IPS-20b (cell line): Measurements from ENCODE around the gene ARHGAP15.

Experiments
- H3K27ac ChIP-seq: one replicate; pipeline ENCODE4 v1.5.1; 2013; ENCODE audit warnings: low read length
- H3K27me3 ChIP-seq: 2 replicates; pipeline ENCODE4 v1.6.1; 2013; ENCODE audit warnings: mild to moderate bottlenecking, low read length, inconsistent platforms; ENCODE audit not compliant: insufficient read depth
- H3K36me3 ChIP-seq: 2 replicates; pipeline ENCODE4 v1.6.1; 2013; ENCODE audit warnings: low read depth, mild to moderate bottlenecking, inconsistent platforms, low read length, moderate library complexity; ENCODE audit not compliant: insufficient read depth
- H3K4me1 ChIP-seq: 2 replicates; pipeline ENCODE4 v1.6.1; 2013; ENCODE audit warnings: mild to moderate bottlenecking, control low read depth, inconsistent platforms, low read length, moderate library complexity; ENCODE audit not compliant: insufficient read depth
- H3K4me3 ChIP-seq: 2 replicates; pipeline ENCODE4 v1.5.1; 2013; ENCODE audit warnings: mild to moderate bottlenecking, low read length, inconsistent platforms
- H3K9ac ChIP-seq: 2 replicates; pipeline ENCODE4 v1.6.1; 2013; ENCODE audit warnings: low read depth, mild to moderate bottlenecking, inconsistent platforms, low read length, moderate library complexity
- H3K9me3 ChIP-seq: 2 replicates; pipeline ENCODE4 v1.6.1; 2013; ENCODE audit warnings: mild to moderate bottlenecking, low read depth, low read length, inconsistent platforms; ENCODE audit not compliant: insufficient read depth

Gene ARHGAP15

DNA sequence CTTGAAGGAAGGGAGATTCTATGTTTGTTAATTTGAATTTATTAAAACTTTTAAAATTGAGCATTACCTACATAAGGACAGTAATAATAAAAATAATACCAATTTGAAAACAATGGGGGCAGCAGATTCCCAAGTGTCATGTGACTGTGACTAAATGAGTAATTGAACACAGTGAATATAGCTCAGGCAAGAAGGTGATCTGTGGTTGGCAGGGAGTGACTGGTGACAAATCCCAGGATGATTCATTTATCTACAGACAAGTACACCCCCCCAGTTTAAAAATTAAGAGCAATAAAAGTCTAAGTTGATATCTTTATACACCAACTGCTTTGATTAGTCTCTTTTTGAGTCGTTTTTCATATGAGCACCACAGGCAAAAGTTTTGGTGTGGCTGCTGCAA, 299.5 kb downstream of the ARHGAP15 start:
- Histone ChIP-seq H3K27ac (no peak overlapping the region), H3K4me1 (no peaks in the 10 kb centered on the region), H3K36me3 (no peaks in the 10 kb centered on the region), H3K4me3 (no peak overlapping the region), H3K9ac (no peak overlapping the region), H3K27me3 (no peaks in the 10 kb centered on the region), H3K9me3 (no peaks in the 10 kb centered on the region)

- Histone ChIP-seq H3K9me3 (no peaks in the 10 kb centered on the region), H3K27me3 (no peaks in the 10 kb centered on the region), H3K4me1 (no peaks in the 10 kb centered on the region), H3K36me3 (no peaks in the 10 kb centered on the region), H3K4me3 (no peak overlapping the region), H3K27ac (no peak overlapping the region), H3K9ac (no peak overlapping the region)
Observed at GRCh38 chr2:143429932-143430679, 300.9 kb downstream of the ARHGAP15 start.

DNA sequence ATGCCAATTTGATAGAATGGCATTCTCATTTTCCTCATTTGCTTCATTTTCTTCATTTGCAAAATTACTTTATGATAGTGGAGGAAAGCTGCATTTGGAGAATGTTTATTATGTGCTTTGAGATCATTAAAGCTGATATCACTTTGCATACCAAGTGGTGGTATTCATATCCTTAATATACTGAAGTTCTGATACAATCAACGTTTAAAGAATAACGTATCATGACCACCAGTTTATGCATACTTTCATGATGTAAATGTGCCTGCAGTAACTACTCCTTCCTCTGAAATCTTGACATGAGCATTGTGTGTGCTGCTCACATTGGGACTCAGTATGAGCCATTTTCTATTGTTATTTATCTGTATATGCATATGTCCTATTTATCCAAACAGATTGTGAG, 302.1 kb downstream of the ARHGAP15 start:
- no peak overlapping the region for H3K27ac ChIP-seq
- no peaks in the 10 kb centered on the region for H3K27me3 ChIP-seq
- no peaks in the 10 kb centered on the region for H3K4me1 ChIP-seq
- H3K9me3 ChIP-seq = no peaks in the 10 kb centered on the region
- H3K4me3 ChIP-seq = no peak overlapping the region
- H3K36me3 ChIP-seq = no peaks in the 10 kb centered on the region
- no peak overlapping the region for H3K9ac ChIP-seq

GRCh38 chr2:143433251-143433650, 304.0 kb downstream of the ARHGAP15 start:
- H3K27ac ChIP-seq = no peak overlapping the region
- H3K9me3 ChIP-seq = no peaks in the 10 kb centered on the region
- no peaks in the 10 kb centered on the region for H3K27me3 ChIP-seq
- no peaks in the 10 kb centered on the region for H3K4me1 ChIP-seq
- no peak overlapping the region for H3K4me3 ChIP-seq
- H3K9ac ChIP-seq = no peak overlapping the region
- H3K36me3 ChIP-seq = no peaks in the 10 kb centered on the region

DNA sequence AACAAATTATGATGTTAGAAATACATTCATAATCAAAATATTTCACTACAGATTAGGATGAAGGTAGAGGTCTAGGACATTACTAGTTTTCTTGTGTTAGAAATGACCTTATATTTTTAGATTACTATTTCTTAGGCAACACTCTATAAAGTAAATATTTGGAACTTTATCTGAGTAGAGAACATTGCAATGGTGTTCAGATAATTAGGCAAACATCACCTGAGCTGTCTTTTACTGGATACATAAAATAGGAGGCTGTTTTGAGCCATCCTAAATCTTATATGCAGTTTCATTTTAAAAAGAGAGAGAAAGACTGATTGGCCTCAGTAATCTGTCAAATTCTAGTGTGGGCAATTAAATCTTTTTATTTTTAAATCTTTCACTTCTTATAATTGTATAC, 304.6 kb downstream of the ARHGAP15 start:
- Histone ChIP-seq H3K4me3 (no peak overlapping the region), H3K9ac (no peak overlapping the region), H3K27me3 (no peaks in the 10 kb centered on the region), H3K27ac (no peak overlapping the region), H3K4me1 (no peaks in the 10 kb centered on the region), H3K9me3 (no peaks in the 10 kb centered on the region), H3K36me3 (no peaks in the 10 kb centered on the region)

DNA sequence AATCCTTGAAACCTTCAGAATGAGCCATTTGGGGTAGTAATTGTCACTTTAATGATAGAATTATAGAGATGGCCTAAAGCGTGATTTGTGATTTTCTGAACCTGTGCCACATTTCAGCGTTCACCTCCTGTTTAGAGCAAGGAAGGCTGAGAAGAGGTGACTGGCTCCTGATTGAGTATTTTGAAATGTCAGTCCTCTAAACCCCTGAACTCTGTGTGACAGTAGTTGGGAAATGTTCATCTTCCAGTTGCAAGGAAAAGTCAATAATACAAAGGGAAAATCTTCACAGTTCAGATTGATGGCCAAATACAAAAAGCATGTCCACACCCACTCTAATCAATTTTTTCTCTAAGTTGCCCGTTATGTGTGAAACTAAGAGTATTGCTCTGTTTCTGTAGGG, 305.2 kb downstream of the ARHGAP15 start:
- no peak overlapping the region for H3K4me3 ChIP-seq
- no peaks in the 10 kb centered on the region for H3K9me3 ChIP-seq
- H3K36me3 ChIP-seq = no peaks in the 10 kb centered on the region
- H3K4me1 ChIP-seq = no peaks in the 10 kb centered on the region
- no peak overlapping the region for H3K9ac ChIP-seq
- H3K27me3 ChIP-seq = no peaks in the 10 kb centered on the region
- H3K27ac ChIP-seq = no peak overlapping the region

DNA sequence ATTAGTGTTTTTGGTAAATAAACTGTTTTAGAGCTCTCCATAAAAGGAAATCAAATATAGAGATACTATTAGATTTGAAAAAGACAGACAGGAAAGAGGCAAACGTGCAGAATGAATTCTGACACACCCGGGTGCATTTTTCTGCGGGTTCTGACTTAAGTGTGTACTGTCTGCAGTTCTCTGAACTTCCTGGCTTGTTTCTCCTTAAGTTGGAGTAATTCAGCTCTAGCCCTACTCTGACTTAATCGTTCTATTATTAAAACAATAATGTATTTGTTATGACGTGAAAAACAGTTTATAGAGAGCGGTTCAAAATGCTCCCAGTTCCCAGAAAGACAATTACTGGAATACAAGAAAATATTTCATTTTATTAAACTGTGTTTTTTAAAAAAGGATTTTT, 305.9 kb downstream of the ARHGAP15 start:
- H3K27me3 ChIP-seq = no peaks in the 10 kb centered on the region
- no peaks in the 10 kb centered on the region for H3K4me1 ChIP-seq
- H3K9me3 ChIP-seq = no peaks in the 10 kb centered on the region

GRCh38 chr2:143436951-143437350, 307.7 kb downstream of the ARHGAP15 start:
- Histone ChIP-seq H3K4me1 (no peaks in the 10 kb centered on the region), H3K36me3 (no peaks in the 10 kb centered on the region), H3K4me3 (no peak overlapping the region), H3K9me3 (no peaks in the 10 kb centered on the region), H3K9ac (no peak overlapping the region), H3K27me3 (no peaks in the 10 kb centered on the region), H3K27ac (no peak overlapping the region)

More for the DNA sequence above, 305.9 kb downstream of the ARHGAP15 start:
- Histone ChIP-seq H3K4me3 (no peak overlapping the region), H3K27ac (no peak overlapping the region), H3K9ac (no peak overlapping the region), H3K36me3 (no peaks in the 10 kb centered on the region)

GRCh38 chr2:143440411-143441012, 311.3 kb downstream of the ARHGAP15 start:
- H3K9me3 ChIP-seq = no peaks in the 10 kb centered on the region
- H3K27me3 ChIP-seq = no peaks in the 10 kb centered on the region
- no peak overlapping the region for H3K27ac ChIP-seq
- no peak overlapping the region for H3K4me3 ChIP-seq
- H3K36me3 ChIP-seq = no peaks in the 10 kb centered on the region
- H3K4me1 ChIP-seq = no peaks in the 10 kb centered on the region
- H3K9ac ChIP-seq = no peak overlapping the region

DNA sequence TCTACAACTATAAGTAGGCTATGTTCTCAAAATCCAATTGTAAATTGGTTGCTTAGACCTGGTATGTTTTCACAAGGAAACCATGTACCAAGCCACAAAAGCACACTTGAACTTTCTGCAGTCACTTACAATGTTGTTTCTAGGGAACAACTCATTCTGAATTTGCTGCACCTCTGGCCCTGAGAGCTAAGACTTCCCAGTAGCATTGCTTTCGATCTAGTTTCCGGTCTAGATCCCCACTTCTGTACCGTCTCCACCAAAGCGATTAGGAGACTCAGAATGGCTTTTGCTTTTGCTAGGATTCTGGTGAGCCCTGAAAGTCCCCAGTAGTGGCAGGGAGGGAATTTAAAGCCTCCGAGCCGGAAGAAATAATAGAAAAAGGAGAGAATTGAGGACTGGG, 313.0 kb downstream of the ARHGAP15 start:
- Histone ChIP-seq H3K27ac (no peak overlapping the region), H3K9ac (no peak overlapping the region), H3K4me1 (no peaks in the 10 kb centered on the region), H3K27me3 (no peaks in the 10 kb centered on the region), H3K36me3 (no peaks in the 10 kb centered on the region), H3K4me3 (no peak overlapping the region), H3K9me3 (no peaks in the 10 kb centered on the region)

GRCh38 chr2:143451642-143452281, 322.5 kb downstream of the ARHGAP15 start:
- Histone ChIP-seq H3K9ac (no peak overlapping the region), H3K36me3 (no peaks in the 10 kb centered on the region), H3K4me3 (no peak overlapping the region), H3K27ac (no peak overlapping the region), H3K9me3 (no peaks in the 10 kb centered on the region), H3K4me1 (peaks cover 4% of the 10 kb centered on the region; the same call in 1 of the 2 replicates), H3K27me3 (no peaks in the 10 kb centered on the region)
